GM12878 (cell line): Measurements from ENCODE around the gene CNNM1. TPM values are rescaled to one million over a fixed set of nuclear protein-coding genes. Genes with fewer than 3 reads are reported as not detected.

Experiments
- ATAC-seq: fragments of 200-7000 bp; cut with Tn5 transposase; 3 replicates; pipeline ENCODE4 v1.9.1; 2020; ENCODE audit warnings: mild to moderate bottlenecking, moderate library complexity
- BruUV-seq: library from RNA; stranded (reverse); fragments of 400-500 nt; replicated peaks from 2 replicates; lab custom pipeline; 2021; lab: Mats Ljungman, UMichigan
- CTCF ChIA-PET: fragments of 300-600 bp; sonication (Branson Sonifier 250); formaldehyde crosslinking; extraction: SDS; loops from one replicate; lab custom pipeline; 2021; ENCODE audit warnings: inconsistent platforms; lab: Yijun Ruan, JAX
- POLR2A ChIA-PET: fragments of 350-600 bp; formaldehyde crosslinking; extraction: SDS; loops from one replicate; lab custom pipeline; 2021; ENCODE audit warnings: inconsistent platforms; lab: Charles Lee
- RAD21 ChIA-PET: fragments of 300-600 bp; sonication (Branson Sonifier 250); formaldehyde crosslinking; loops from one replicate; lab custom pipeline; 2023; ENCODE audit warnings: antibody characterized with exemption; ENCODE audit not compliant: unreplicated experiment; lab: Charles Lee
- SMC1A ChIA-PET: fragments of 300-600 bp; sonication (Branson Sonifier 250); formaldehyde crosslinking; loops from one replicate; lab custom pipeline; 2023; ENCODE audit not compliant: unreplicated experiment, uncharacterized antibody; lab: Charles Lee
- DNase-seq: peaks from one replicate; pipeline ENCODE4 v3.0.0-alpha.2; 2011; ENCODE audit warnings: low read depth, low spot score
- FAIRE-seq: peaks from 3 replicates; lab custom pipeline; 2011; peaks lifted over from hg19 to GRCh38; lab: Jason Lieb, UNC
- H2AFZ ChIP-seq: 2 replicates; pipeline ENCODE4 v1.6.0; 2011; ENCODE audit warnings: low read depth, low read length, control low read depth; ENCODE audit not compliant: control insufficient read depth
- H3K27ac ChIP-seq: 2 replicates; pipeline ENCODE4 v1.5.1; 2011; ENCODE audit warnings: control low read depth; ENCODE audit not compliant: control insufficient read depth, insufficient read depth
- H3K27me3 ChIP-seq, 2 experiments: replicated peaks in 1 of 2; 2 replicates each; pipeline versions ENCODE4 v1.6.0 to v1.6.1; 2011; ENCODE audit warnings: low read length in 1 of 2; ENCODE audit not compliant: control insufficient read depth in 2 of 2, insufficient read depth in 2 of 2
- H3K36me3 ChIP-seq, 2 experiments: 2 replicates each; pipeline ENCODE4 v1.5.1; 2011; ENCODE audit warnings: low read length in 1 of 2; ENCODE audit not compliant: control insufficient read depth in 2 of 2, insufficient read depth in 2 of 2
- H3K4me1 ChIP-seq: 2 replicates; pipeline ENCODE4 v1.6.1; 2011; ENCODE audit warnings: mild to moderate bottlenecking, low read length, moderate library complexity, mixed read lengths; ENCODE audit not compliant: control insufficient read depth, insufficient read depth
- H3K4me2 ChIP-seq: 2 replicates; pipeline ENCODE4 v1.6.0; 2011; ENCODE audit warnings: control low read depth; ENCODE audit not compliant: control insufficient read depth, insufficient read depth
- H3K4me3 ChIP-seq: fragments of 200-600 bp; sonication (generic); 2 replicates; pipeline ENCODE4 v1.5.1; 2016
- H3K79me2 ChIP-seq: 2 replicates; pipeline ENCODE4 v1.6.0; 2011; ENCODE audit warnings: low read length; ENCODE audit not compliant: control insufficient read depth, insufficient read depth
- H3K9ac ChIP-seq: 2 replicates; pipeline ENCODE4 v1.8.0; 2011; ENCODE audit warnings: low read length, control low read depth, mixed read lengths; ENCODE audit not compliant: control insufficient read depth, insufficient read depth
- H3K9me3 ChIP-seq: replicated peaks from 3 replicates; pipeline ENCODE4 v1.5.1; 2011; ENCODE audit warnings: mild to moderate bottlenecking, low read length; ENCODE audit not compliant: control insufficient read depth, insufficient read depth
- H4K20me1 ChIP-seq: 2 replicates; pipeline ENCODE4 v1.6.0; 2011; ENCODE audit not compliant: control insufficient read depth, insufficient read depth
- EGR1 ChIP-seq, 2 experiments: IDR thresholded peaks; 1 replicate in 1 of 2; 2 replicates in 1 of 2; pipeline ENCODE4 v1.6.1; 2011 to 2012; ENCODE audit warnings: low read depth in 2 of 2, low read length in 2 of 2, borderline replicate concordance in 1 of 2, mild to moderate bottlenecking in 1 of 2, moderate library complexity in 1 of 2
- HCFC1 ChIP-seq: fragments of 150-350 bp; IDR thresholded peaks from 2 replicates; pipeline ENCODE4 v1.6.1; 2014; ENCODE audit warnings: low read length
- IKZF1 ChIP-seq: fragments of 450-650 bp; conservative IDR thresholded peaks from 2 replicates; pipeline ENCODE4 v1.6.1; 2017; ENCODE audit warnings: antibody characterized with exemption, mild to moderate bottlenecking
- IRF3 ChIP-seq: fragments of 450-650 bp; IDR thresholded peaks from 2 replicates; pipeline ENCODE4 v1.6.1; 2014; ENCODE audit warnings: mild to moderate bottlenecking
- NR2F1 ChIP-seq: fragments of 450-650 bp; conservative IDR thresholded peaks from 2 replicates; pipeline ENCODE4 v1.6.1; 2017; ENCODE audit warnings: mild to moderate bottlenecking
- RB1 ChIP-seq: fragments of 450-650 bp; formaldehyde crosslinking; IDR thresholded peaks from 2 replicates; pipeline ENCODE4 v1.6.1; 2017; ENCODE audit warnings: mild to moderate bottlenecking, borderline replicate concordance
- RBBP5 ChIP-seq: fragments of 200-600 bp; sonication (generic); conservative IDR thresholded peaks from 2 replicates; pipeline ENCODE4 v1.6.1; 2016
- RELA ChIP-seq: fragments of 450-650 bp; IDR thresholded peaks from 2 replicates; pipeline ENCODE4 v1.8.0; 2014; ENCODE audit warnings: borderline replicate concordance; ENCODE audit not compliant: partially characterized antibody
- WGBS: methylation state at CpG from one replicate; pipeline ENCODE4 v1.1.6; 2016; ENCODE audit warnings: low lambda C conversion rate; ENCODE audit not compliant: insufficient replicate concordance, insufficient coverage; ENCODE audit errors: missing lambda C conversion rate; 5-methylcytosine and 5-hydroxymethylcytosine counted together
- in situ Hi-C: fragments of 300-500 bp; cut with MboI; formaldehyde crosslinking; loops from 9 replicates; pipeline ENCODE4 v1.14.3; 2018; ENCODE audit warnings: mixed read lengths
- intact Hi-C: fragments of 100-400 bp; cut with micrococcal nuclease; formaldehyde crosslinking; loops from one replicate; pipeline ENCODE4 v1.14.2; 2022; ENCODE audit not compliant: unreplicated experiment
- polyA plus RNA-seq, 11 experiments: library from polyadenylated mRNA; depleted of rRNA in 4 of 11; unstranded in 6 of 11; stranded (reverse) in 5 of 11; fragments of >200 nt; fragmentation: Nextera tagmentation in 4 of 11; fragmentation: Illumina TruSeq in 1 of 11; extraction: Ambion mirVana in 4 of 11; extraction: Trizol in 1 of 11; gene quantifications; 1 replicate in 1 of 11; 2 replicates in 10 of 11; pipeline versions ENCODE4 v1.2.1 to v1.2.3, GENCODE V29; 2011 to 2016; ENCODE audit warnings: inconsistent platforms in 2 of 11, missing spikeins in 2 of 11, low read depth in 1 of 11
- total RNA-seq, 4 experiments: library from RNA; depleted of rRNA in 3 of 4; stranded (reverse); fragments of >200 nt in 3 of 4; fragmentation: Illumina TruSeq in 1 of 4; extraction: Trizol in 1 of 4; gene quantifications; 2 replicates each; pipeline versions ENCODE4 v1.2.1 to v1.2.3, GENCODE V29; 2013 to 2021

The CNNM1 gene
- total and polyA plus RNA-seq, 10 of the 15 experiments (the other 5 are each of a cell fraction or from before 2014, with no cell fraction given) = 0.01 TPM; not detected in 9

GRCh38 chr10:99432881-99433280 is 103.7 kb downstream of the CNNM1 start:
- FAIRE-seq = no peak
- ChIA-PET SMC1A (no interaction called here), RAD21 (interaction anchor here (5.9 kb wide), 1 partner anchor 181 kb away, joined by 70 read pairs; no protein-coding TSS in a partner anchor), POLR2A (no interaction called here), CTCF (interaction anchor here (1.3 to 10.1 kb wide), 3 partner anchors 34 to 279 kb away, joined by 3 to 233 read pairs (median 4); no protein-coding TSS in a partner anchor)
- no peak overlapping the region for H3K4me2 ChIP-seq
- WGBS = 88% methylated on average over 6 of the region's 6 CpGs
- H3K36me3 ChIP-seq = no peaks in the 10 kb centered on the region
- no peak for ATAC-seq
- no peak overlapping the region for H3K4me3 ChIP-seq
- no peak overlapping the region for H3K9ac ChIP-seq
- no peaks in the 10 kb centered on the region for H3K9me3 ChIP-seq
- DNase-seq = no peak
- H2AFZ ChIP-seq = no peak overlapping the region
- no TSS peak for BruUV-seq
- no peaks in the 10 kb centered on the region for H3K27me3 ChIP-seq
- no peaks in the 10 kb centered on the region for H4K20me1 ChIP-seq
- TF ChIP-seq HCFC1 = no peak
- no peak for TF ChIP-seq RBBP5
- TF ChIP-seq IKZF1 = no peak
- TF ChIP-seq RELA = no peak
- no peak for TF ChIP-seq NR2F1
- no peak for TF ChIP-seq IRF3
- no peak for TF ChIP-seq RB1
- no peak for TF ChIP-seq EGR1 (IDR thresholded peaks at IDR 0.05; ENCODE audit: borderline replicate concordance in 1 of 2, low read depth in 2 of 2, low read length in 2 of 2)
- intact Hi-C loops (no loop called here), in situ Hi-C loops (loop anchor here (5.0 kb wide), 2 partner anchors 179 to 279 kb away; no protein-coding TSS in a partner anchor)
- peaks cover 4% of the 10 kb centered on the region; the same call in 1 of the 2 replicates for H3K4me1 ChIP-seq
- H3K79me2 ChIP-seq = peaks cover 27% of the 10 kb centered on the region
- H3K27ac ChIP-seq = no peak overlapping the region
